Vagina (tissue), 2 donors: ENCODE measurements around the gene ZNF280A.

Source experiments
- CTCF ChIP-seq, 3 experiments: fragments of 450-650 bp in 2 of 3; fragments of 200-600 bp in 1 of 3; sonication (generic) in 1 of 3; IDR thresholded peaks; one replicate each; pipeline ENCODE4 v1.5.1; 2017 to 2019; ENCODE audit warnings: antibody characterized with exemption in 3 of 3, mild to moderate bottlenecking in 2 of 3, moderate library complexity in 2 of 3
- POLR2AphosphoS5 ChIP-seq, 2 donors: sonication (generic); formaldehyde crosslinking; IDR thresholded peaks; one replicate each; pipeline ENCODE4 v1.9.0; 2017; ENCODE audit warnings: antibody characterized with exemption in 2 of 2, mild to moderate bottlenecking in 2 of 2, low read depth in 1 of 2; ENCODE audit not compliant: insufficient read depth in 1 of 2

GRCh38 chr22:22556578-22556977 is 36.5 kb upstream of the ZNF280A start:
- TF ChIP-seq CTCF (IDR thresholded peaks at IDR 0.05) (no peak), POLR2AphosphoS5 (IDR thresholded peaks at IDR 0.05; ENCODE audit: insufficient read depth in 1 of 2, low read depth in 1 of 2) (no peak)
